ENCODE data around the gene DNAH17.

DNAH17 gene

GRCh38 chr17:78573955-78574354 is 3.2 kb downstream of the DNAH17 start:
- no peak for DNase-seq

- no peak for DNase-seq
Observed at GRCh38 chr17:78572239-78573205, 4.7 kb downstream of the DNAH17 start.

GRCh38 chr17:78571329-78571728 is 5.9 kb downstream of the DNAH17 start:
- DNase-seq, result no peak

- DNase-seq, result no peak
Observed at GRCh38 chr17:78568494-78569115, 8.6 kb downstream of the DNAH17 start.

GRCh38 chr17:78567991-78568390 is 9.2 kb downstream of the DNAH17 start:
- DNase-seq, result no peak

- no peak for DNase-seq
Observed at GRCh38 chr17:78566947-78567346, 10.2 kb downstream of the DNAH17 start.

GRCh38 chr17:78563189-78564145 is 13.7 kb downstream of the DNAH17 start:
- no peak for DNase-seq

- DNase-seq, result no peak
Observed at GRCh38 chr17:78562734-78563133, 14.5 kb downstream of the DNAH17 start.

- no peak for DNase-seq
Observed at GRCh38 chr17:78561166-78561565, 16.0 kb downstream of the DNAH17 start.

GRCh38 chr17:78560731-78561130 is 16.5 kb downstream of the DNAH17 start:
- no peak for DNase-seq

- no peak for DNase-seq
Observed at GRCh38 chr17:78559749-78560368, 17.3 kb downstream of the DNAH17 start.

GRCh38 chr17:78558989-78559388 is 18.2 kb downstream of the DNAH17 start:
- DNase-seq, result no peak

- DNase-seq, result peak; percentile 10
Observed at GRCh38 chr17:78558181-78558850, 18.9 kb downstream of the DNAH17 start.

- DNase-seq, result no peak
Observed at GRCh38 chr17:78557598-78558039, 19.6 kb downstream of the DNAH17 start.

GRCh38 chr17:78556812-78557211 is 20.4 kb downstream of the DNAH17 start:
- DNase-seq, result no peak

- no peak for DNase-seq
Observed at GRCh38 chr17:78555746-78556401, 21.3 kb downstream of the DNAH17 start.

- DNase-seq, result no peak
Observed at GRCh38 chr17:78550464-78550863, 26.7 kb downstream of the DNAH17 start.

- DNase-seq, result no peak
Observed at GRCh38 chr17:78548725-78549124, 28.5 kb downstream of the DNAH17 start.

- DNase-seq, result no peak
Observed at GRCh38 chr17:78547035-78547434, 30.2 kb downstream of the DNAH17 start.

- DNase-seq, result no peak
Observed at GRCh38 chr17:78546476-78546875, 30.7 kb downstream of the DNAH17 start.

All from CD4-positive, alpha-beta T cell treated with Interleukin-4 for 4 hours (primary cell).